NCI-H748 (cell line): Measurements from ENCODE around the gene TSGA10.
"Not testable (repeated sequence)": the region's sequence is repeated elsewhere in the genome, so short reads cannot be mapped to it uniquely, and the experiment has no call there.

ENCODE experiments used
- DNase-seq: peaks from one replicate; lab custom pipeline; 2025; ENCODE audit not compliant: unreplicated experiment; lab: John Stamatoyannopoulos, UW

The TSGA10 gene, protein sequence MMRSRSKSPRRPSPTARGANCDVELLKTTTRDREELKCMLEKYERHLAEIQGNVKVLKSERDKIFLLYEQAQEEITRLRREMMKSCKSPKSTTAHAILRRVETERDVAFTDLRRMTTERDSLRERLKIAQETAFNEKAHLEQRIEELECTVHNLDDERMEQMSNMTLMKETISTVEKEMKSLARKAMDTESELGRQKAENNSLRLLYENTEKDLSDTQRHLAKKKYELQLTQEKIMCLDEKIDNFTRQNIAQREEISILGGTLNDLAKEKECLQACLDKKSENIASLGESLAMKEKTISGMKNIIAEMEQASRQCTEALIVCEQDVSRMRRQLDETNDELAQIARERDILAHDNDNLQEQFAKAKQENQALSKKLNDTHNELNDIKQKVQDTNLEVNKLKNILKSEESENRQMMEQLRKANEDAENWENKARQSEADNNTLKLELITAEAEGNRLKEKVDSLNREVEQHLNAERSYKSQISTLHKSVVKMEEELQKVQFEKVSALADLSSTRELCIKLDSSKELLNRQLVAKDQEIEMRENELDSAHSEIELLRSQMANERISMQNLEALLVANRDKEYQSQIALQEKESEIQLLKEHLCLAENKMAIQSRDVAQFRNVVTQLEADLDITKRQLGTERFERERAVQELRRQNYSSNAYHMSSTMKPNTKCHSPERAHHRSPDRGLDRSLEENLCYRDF

DNA sequence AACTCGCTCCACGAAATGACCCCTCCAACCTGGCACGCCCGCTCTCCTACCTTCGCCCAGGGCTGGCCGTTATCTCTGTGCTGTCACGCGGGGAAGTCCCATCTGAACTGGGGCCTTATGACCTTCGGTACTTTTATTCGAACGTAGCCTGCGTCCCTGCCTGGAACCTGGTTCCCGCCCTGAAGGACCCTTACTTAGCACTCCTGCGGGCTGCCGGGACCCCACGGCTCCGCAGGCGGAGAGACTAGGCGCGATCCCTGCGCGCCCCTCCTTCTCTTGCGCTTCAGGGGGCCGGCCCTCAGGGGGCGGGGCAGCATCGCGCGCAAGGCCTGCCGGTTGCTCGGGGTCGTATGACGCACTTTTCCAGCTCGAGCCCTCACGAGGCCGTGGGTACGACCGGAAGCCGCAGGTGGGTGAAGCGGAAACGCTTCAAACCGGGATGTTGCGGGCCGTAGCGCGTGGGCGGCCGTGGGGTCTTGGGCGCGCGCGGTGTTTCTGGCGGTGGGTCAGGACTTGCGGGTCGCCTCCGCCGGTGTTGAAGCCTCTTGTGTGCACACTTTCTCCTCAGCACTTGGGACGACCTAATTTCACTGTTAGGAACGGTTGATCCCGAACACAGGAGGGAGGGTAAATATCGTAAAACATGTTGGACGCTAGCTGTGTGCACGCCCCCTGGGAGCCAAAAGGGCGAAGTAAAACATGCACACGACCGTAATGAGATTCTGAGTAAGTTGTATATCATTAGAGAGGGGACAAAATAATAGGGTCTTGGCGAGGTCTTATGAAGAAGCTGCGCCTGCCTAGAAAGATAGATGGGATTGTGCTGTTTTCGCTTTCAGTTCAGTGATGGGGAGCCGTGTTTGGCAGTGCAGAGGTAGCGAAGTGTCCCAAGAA, at the start of gene TSGA10, which contains the start of gene LIPT1:
TSGA10 (minus strand) TSS at position 300 of the 894 bp plus-strand sequence. CDS start 45,503 bp downstream, outside the sequence.
LIPT1 (plus strand) TSS at position 325 of the 894 bp plus-strand sequence. CDS start 6,991 bp downstream, outside the sequence.
- DNase-seq, result peak; percentile 93

DNA sequence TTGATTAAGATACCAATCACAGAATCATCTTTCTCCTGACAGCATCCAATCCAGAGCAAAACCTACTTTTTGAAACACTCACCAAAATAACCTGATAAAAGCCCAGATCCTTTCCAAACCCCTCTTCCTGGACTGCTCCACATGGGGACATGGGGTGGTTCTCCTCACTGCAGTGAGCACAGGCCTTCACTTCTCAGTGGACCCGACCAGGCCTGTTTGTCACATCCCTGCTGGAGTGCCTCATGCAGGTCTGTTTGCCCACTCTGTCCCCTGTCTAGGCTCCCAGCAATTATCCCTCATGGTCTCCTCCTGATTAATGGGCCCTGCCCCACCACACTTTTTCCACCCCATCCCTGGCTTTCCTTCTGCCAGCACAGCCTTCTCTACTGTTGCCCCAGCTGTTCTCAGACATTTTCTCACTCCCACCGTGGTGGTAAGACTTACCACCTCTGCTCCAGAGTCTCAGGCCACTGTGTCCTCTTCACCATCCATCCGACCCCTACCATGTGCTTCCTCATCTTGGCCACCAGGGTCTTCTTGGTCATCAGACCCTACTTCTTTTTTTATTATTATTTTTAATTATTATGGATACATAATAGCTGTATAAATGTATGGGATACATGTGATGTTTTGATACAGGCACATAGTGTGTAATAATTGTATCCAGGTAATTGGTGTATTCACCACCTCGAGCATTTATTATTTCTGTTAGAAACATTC, 47.4 kb upstream of the TSGA10 start:
- no peak for DNase-seq

DNA sequence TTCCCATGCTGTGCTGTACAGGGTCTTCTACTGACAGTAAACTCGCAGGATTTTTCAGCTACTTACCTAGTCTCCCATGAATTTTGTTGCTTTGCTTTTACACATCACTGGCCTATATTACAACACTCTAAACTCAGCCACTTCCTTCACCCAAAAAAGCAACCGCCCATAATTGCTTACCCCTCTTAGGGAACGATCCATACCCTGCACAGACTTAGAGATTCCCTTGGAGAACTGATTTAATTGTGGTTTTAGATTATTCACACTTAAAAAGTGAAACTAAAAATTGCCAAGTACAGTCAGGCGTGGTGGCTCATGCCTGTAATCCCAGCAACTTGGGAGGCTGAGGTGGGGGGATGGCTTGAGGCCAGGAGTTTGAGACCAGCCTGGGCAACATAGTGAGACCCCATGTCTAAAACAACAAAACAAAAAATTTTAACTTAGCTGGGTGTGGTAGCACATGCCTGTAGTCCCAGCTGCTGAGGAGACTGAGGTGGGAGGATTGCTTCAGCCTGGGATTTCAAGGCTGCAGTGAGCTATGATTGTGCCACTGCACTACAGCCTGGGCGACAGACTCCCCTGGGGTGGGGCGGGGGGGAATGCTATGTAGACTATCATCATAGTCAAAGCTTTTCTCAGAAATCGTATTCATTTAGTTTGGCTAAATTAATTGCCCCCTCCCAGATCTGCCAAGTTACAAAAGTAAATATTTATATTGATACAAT, 45.5 kb upstream of the TSGA10 start:
- DNase-seq, result peak; percentile 35

DNA sequence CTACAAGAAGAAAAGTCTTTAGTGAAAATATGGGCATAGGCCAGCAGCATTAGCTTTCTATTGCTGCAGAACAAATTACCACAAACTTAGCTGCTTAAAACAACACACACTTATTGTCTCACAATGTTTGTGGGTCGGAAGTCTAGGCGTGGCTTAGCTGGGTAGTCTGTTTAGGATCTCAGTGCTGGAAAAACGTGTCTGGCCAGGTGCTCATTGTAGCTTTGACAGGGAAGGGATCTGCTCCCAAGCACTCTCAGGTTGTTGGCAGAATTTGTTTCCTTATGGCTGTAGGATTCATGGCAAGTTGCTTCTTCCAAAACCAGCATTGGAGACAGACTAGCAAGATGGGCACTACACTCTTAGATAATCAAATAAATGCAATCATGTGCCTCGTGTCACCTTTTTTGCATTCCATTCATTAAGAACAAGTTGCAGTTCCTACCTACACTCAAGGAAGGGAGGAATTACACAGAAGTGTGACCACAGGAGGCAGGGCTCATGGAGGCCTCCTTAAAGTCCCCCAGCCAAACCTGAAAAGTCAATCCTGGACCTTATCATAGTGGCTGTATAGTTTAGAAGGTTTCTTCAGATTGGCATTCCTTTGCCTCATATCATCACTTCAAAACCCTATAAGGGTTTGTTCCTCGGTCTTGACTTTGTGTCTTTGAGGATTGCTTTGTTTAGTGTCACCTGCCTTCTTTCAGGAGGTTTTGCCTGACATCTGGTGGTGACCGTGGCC, 43.5 kb upstream of the TSGA10 start:
- peak; percentile 5 for DNase-seq

DNA sequence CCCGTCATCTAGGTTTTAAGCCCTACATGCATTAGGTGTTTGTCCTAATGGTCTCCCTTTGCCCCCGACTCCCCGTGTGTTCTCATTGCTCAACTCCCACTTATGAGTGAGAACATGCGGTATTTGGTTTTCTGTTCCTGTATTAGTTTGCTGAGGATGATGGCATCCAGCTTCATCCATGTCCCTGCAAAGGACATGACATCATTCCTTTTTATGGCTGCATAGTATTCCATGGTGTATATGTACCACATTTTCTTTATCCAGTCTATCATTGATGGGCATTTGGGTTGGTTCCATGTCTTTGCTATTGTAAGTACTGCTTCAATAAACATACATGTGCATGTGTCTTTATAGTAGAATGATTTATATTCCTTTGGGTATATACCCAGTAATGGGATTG, 37.6 kb upstream of the TSGA10 start:
- DNase-seq, result not testable (repeated sequence)

DNA sequence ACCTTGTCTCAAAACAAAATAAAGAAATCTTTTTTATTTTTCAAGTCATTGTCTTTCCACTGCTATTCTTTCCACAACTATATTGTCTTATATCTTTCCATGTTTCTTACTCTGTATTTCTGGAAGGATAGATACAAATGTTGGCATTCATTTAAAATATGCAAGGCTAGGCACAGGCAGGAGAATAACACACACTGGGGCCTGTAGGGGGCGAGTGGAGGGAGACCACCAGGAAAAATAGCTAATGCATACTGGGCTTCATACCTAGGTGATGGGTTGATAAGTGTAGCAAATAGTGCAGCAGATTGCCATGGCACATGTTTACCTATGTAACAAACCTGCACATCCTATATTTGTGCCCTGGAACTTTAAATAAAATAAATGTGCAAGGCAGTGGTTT, 35.8 kb upstream of the TSGA10 start:
- no peak for DNase-seq

DNA sequence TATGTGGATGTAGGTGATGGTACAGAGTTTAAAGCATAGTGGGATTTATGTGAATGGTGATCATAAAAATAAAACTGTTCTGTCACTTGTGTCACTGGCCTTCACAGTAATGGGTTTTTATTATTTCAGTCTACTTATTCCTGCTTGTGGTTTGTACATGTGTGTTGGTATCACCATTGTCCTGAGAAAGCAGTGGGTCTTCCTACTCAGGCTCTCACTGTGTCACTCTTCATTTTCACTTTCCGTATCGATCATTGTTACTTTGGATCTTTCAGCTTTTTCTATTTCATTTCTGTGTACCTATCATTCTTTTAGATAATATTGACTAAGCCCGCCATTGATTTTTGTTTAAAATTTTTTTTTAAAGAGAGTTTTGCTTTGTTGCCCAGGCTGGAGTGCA, 33.6 kb upstream of the TSGA10 start:
- DNase-seq, result no peak

DNA sequence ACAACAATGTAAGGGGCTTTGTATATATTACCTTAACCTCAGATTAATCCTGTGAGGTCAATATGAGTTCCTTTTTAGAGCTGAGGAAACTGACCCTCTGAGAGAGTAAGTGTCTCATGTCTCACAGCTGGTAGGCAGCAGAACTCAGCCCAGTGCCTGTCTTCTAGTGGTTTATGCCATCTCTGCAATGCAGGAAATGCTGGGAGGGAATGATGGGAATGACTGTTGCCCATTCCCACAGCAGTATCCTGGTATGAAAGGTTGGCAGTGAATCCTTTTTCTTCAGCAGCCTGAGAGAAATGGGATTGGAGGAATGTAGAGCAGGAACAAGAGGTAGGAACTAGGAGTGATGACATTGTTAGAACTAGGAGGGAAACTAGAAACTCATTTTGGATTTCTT, 32.3 kb upstream of the TSGA10 start:
- DNase-seq, result no peak

DNA sequence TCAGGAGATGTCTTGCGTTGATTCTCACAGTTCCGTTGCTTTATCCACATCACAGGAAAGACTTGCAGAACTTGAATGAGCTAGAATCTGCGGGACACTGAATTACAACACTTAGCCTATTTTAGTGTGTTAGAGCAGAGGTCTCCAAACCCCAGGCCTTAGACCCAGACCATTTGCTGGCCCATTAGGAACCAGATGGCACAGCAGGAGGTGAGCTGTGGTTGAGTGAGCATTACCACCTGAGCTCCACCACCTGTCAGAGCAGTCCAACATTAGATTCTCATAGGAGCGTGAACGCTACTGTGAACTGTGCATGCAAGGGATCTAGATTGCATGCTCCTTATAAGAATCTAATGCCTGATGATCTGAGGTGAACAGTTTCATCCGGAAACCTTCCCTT, 30.1 kb upstream of the TSGA10 start:
- no peak for DNase-seq

DNA sequence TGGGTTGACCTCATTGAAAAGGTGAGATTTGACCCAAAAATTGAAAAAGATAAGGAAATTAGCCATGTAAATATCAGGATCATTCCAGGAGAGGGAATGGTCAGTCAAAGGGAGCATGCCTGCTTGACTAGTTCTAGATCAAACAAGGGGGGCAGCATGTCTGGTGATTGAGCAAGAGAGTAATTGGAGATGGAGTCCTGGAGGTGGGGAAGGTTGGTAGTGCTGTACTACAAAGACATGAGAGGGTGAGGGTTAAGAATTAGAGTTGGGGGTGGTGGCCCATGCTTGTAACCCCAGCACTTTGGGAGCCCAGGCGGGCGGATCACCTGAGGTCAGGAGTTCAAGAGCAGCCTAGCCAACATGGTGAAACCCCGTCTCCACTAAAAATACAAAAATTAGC, 28.3 kb upstream of the TSGA10 start:
- DNase-seq, result no peak

DNA sequence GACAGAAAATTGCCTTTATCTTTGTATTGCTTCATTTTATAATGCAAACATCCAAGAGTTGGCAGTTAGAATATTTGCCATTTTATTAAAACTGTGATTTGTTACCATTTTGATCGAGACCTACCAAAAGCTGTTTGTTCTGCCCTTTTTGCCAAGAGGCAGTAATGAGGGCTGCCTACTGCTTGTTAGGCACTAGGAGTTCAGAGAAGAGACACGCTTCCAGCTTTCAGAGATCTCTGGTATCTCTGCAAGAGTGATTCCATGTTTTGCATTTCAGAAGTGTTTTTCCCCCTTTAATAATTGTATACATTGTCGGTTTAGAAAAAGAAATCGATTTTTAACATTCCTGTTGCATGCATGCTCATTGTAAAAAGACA, 26.9 kb upstream of the TSGA10 start:
- peak; percentile 41 for DNase-seq

DNA sequence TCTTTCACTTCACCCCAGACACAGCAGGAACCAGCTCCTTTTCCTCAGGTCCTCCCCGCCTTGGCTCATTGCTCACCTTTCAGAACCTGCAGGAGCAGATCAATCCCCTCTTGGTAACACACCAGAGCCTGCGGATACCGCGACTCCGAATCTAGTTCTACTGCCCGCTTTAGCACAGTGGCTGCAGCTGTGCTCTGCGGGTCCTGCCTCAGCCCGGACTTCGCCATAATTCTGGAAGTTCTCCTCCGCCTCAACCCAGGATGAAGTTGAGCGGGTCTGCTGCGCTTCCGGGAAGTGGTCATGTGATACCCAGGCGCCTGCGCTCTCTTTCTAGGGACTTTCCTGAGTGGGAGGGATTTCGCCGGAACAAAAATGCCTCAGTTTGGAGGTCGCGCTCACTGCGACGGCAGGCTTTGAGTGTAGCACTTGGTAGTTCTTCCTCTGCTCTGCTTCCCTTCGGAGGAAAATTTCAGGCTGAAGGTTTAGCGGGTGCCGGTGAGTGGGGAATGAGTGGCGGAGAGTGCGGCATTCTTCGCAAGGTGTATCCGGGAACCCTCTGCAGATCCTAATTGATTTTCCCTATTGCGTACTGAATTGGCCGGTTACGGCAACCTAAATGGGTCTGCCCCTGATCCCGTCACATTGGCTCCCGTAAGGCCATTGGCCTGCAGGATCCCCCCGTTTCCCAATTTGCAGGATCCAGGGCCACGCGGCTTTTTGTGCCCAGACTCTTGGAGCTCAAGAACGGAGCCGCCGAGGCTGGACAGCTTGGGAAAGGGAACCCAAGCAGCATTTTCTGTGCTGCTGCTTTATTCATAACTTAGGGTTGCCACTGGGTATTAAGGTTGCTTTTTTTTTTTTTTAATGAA, 26.2 kb upstream of the TSGA10 start, which contains the start of the genes MITD1 and MRPL30:
MITD1 (minus strand) TSS at position 304 of the 869 bp plus-strand sequence; CDS start at position 227, 77 bp downstream.
MRPL30 (plus strand) TSS at position 430 of the 869 bp plus-strand sequence. CDS start 5,020 bp downstream, outside the sequence.
- peak; percentile 92 for DNase-seq

DNA sequence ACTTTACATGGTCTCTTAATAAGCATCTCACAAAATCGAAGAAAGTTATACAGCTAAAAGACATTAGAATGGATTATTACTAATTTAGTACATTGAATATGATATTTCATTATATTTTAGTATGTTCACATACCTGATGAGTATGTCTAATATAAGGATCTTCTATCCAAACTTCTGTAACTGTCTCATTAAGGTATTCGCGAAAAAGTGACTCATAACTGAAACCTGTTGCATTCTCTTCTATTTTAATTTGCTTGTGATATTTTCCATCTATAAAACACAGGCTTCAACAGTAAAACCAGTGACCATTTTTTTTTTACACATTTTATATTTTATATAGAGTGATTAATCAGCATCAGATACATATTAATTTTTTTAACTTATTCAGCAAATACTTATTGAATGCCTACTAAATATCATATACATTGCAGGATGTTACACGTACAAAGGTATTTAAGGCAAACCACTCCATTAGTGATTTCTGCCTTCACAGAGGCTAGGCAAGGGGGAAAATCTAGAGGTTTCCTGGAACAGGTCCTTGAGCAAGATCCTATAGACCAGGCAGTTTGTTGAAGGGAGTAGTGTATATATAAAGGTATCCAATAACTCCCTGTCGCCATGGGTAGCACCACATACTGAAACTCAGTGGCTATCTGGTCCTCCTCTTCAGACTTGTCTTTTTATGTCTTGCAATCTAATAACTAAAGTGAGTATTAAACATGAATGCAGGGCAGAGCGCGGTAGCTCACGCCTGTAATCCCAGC, 16.8 kb upstream of the TSGA10 start:
- no peak for DNase-seq

DNA sequence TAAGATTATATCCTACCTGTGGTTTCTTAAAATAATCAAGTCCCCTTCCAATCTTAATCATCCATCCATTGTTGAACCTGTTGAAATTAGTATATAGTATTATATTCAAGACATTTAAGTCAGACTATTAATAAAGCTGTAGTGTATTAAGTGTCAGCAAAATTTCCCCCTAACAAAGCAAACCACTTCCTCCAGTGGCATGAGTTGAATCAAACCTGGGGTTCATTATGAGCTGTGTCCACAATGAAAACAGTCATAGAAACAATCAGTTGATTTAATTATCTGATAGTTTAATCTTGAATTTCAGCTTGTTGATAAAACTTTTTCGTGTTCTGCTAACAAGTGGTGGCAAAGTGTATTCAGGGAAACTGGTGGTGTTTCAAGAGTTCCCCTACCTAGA, 14.8 kb upstream of the TSGA10 start:
- DNase-seq, result no peak

DNA sequence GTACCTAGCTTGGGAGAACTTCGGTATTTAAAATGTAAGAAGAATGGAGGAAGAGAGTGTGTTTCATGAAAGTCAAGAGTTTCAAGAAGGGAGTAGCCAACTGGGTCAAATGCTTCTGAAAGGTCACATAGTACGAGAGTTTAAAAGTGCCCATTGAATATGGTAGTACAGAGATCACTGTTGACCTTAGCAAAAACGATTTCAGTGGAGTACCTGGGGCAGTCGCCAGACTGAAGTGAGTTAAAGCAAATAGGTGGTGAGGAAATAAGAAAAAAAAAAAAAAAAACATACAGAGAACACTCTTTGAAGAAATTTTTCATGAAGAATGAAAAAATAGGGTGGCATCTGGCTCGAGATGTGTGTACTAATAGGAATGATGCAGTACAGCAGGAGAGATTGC, 11.5 kb upstream of the TSGA10 start:
- no peak for DNase-seq

DNA sequence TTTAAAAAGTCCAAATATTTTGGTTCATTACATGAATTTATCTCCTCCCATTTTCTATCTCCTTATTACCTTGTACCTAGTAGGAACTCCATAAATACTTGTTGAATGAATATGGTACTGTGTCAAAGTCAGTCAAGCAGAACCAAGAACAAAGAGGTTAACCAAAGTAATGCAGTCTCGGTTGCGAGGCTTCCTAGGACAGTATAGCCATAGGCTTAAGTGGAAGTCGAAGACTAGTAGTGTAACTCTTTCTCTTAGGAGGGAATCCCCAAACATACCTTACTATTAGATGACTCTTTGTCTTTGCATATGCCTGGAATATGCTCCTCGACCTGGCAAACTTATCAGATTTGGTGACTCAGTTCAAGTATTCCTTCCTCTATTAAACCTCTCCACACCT, 4.9 kb upstream of the TSGA10 start:
- DNase-seq, result no peak

DNA sequence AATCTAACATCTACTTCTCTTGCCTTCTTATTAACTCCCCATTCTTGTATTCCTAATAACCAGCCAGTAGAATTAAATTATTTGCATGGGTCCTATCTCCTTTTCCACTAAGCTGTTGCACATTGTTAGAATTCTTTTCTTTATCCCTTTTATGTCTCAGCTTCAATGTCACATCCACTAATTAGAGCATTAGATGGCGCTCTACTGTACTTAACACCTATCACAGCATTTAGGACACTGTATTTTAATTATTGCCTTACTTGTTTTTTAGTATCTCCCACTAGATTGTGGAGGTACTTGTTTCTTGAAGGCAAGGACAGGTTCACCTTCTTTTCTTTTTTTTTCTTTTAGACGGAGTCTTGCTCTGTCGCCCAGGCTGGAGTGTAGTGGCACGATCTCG, 3.9 kb upstream of the TSGA10 start:
- DNase-seq, result no peak
